WTC11 (cell line): ENCODE data around the gene OBSCN.

ENCODE experiments used
- ATF2 ChIP-seq: sonication (generic); formaldehyde crosslinking; IDR thresholded peaks from 2 replicates; pipeline ENCODE4 v1.8.1; 2022; ENCODE audit warnings: low read depth, missing genetic modification reagents, borderline replicate concordance
- CREM ChIP-seq: sonication (generic); formaldehyde crosslinking; IDR thresholded peaks from 2 replicates; pipeline ENCODE4 v1.8.1; 2022; ENCODE audit warnings: mild to moderate bottlenecking, missing genetic modification reagents, moderate library complexity
- CTCF ChIP-seq: fragments of 200-600 bp; IDR thresholded peaks from 2 replicates; pipeline ENCODE4 v1.8.0; 2022; ENCODE audit warnings: antibody characterized with exemption
- FOXP1 ChIP-seq: sonication (generic); formaldehyde crosslinking; IDR thresholded peaks from 2 replicates; pipeline ENCODE4 v1.8.0; 2022; ENCODE audit warnings: missing genetic modification reagents, mild to moderate bottlenecking, moderate library complexity, borderline replicate concordance
- MAX ChIP-seq: sonication (generic); formaldehyde crosslinking; IDR thresholded peaks from 2 replicates; pipeline ENCODE4 v1.8.0; 2022; ENCODE audit warnings: mild to moderate bottlenecking, missing genetic modification reagents
- MXD4 ChIP-seq: fragments of 250-450 bp; sonication (Bioruptor Pico); IDR thresholded peaks from 2 replicates; pipeline ENCODE4 v1.8.0; 2021; ENCODE audit warnings: mild to moderate bottlenecking, moderate library complexity, borderline replicate concordance
- NR3C1 ChIP-seq: sonication (generic); formaldehyde crosslinking; conservative IDR thresholded peaks from 2 replicates; pipeline ENCODE4 v1.8.1; 2023; ENCODE audit warnings: low read depth, mild to moderate bottlenecking, missing genetic modification reagents
- TP53 ChIP-seq: sonication (generic); formaldehyde crosslinking; IDR thresholded peaks from 2 replicates; pipeline ENCODE4 v1.8.1; 2023; ENCODE audit warnings: mild to moderate bottlenecking, missing genetic modification reagents
- USF1 ChIP-seq: sonication (generic); formaldehyde crosslinking; IDR thresholded peaks from 2 replicates; pipeline ENCODE4 v1.8.0; 2022; ENCODE audit warnings: mild to moderate bottlenecking, missing genetic modification reagents
- USF2 ChIP-seq: sonication (generic); formaldehyde crosslinking; IDR thresholded peaks from 2 replicates; pipeline ENCODE4 v1.8.1; 2023; ENCODE audit warnings: mild to moderate bottlenecking, missing genetic modification reagents, moderate library complexity
- ZNF423 ChIP-seq: fragments of 250-450 bp; sonication (Bioruptor Pico); IDR thresholded peaks from 2 replicates; pipeline ENCODE4 v2.1.2; 2022; ENCODE audit warnings: mild to moderate bottlenecking, moderate library complexity

- TF ChIP-seq CTCF, result no peak
- no peak for TF ChIP-seq MAX (CRISPR knock-in tag)
- no peak for TF ChIP-seq ZNF423 (CRISPR knock-in tag)
- TF ChIP-seq CREM (CRISPR knock-in tag), result no peak
- TF ChIP-seq TP53 (CRISPR knock-in tag), result no peak
- no peak for TF ChIP-seq NR3C1 (CRISPR knock-in tag)
- no peak for TF ChIP-seq ATF2 (CRISPR knock-in tag)
- no peak for TF ChIP-seq USF2 (CRISPR knock-in tag)
- no peak for TF ChIP-seq USF1
- TF ChIP-seq MXD4, result no peak
- no peak for TF ChIP-seq FOXP1
Observed at GRCh38 chr1:228210076-228210651, 2.3 kb downstream of the OBSCN start.
